Left lobe of liver (tissue), 2 donors: ENCODE measurements around the gene TUBB3. TPM values are rescaled to one million over a fixed set of nuclear protein-coding genes. Genes with fewer than 3 reads are reported as not detected.
"Not testable (repeated sequence)": the region's sequence is repeated elsewhere in the genome, so short reads cannot be mapped to it uniquely, and the experiment has no call there.

Source experiments
- ATAC-seq: fragments of 200-7000 bp; cut with Tn5 transposase; one replicate; pipeline ENCODE4 v1.9.1; 2020; ENCODE audit warnings: mild to moderate bottlenecking, moderate library complexity
- DNase-seq: peaks from one replicate; pipeline ENCODE4 v3.0.0-alpha.2; 2020; ENCODE audit warnings: low spot score
- total RNA-seq: library from RNA; stranded (reverse); gene quantifications from one replicate; pipeline ENCODE4 v1.2.1, GENCODE V29; 2021
- donor health status: DM: no; HTN: no; CAD: no; lungs with moderate emphysema.
- donor health status: DM: no; HTN: yes; CAD: no.

TUBB3 gene
- total RNA-seq, 1 donor from 2014 or later, result 0.40 TPM

GRCh38 chr16:89900885-89901284 lies 22.3 kb upstream of the TUBB3 start:
- DNase-seq (no peak), ATAC-seq (no peak)

GRCh38 chr16:89902980-89903379 lies 20.2 kb upstream of the TUBB3 start:
- ATAC-seq (peak; percentile 32), DNase-seq (no peak)

DNA sequence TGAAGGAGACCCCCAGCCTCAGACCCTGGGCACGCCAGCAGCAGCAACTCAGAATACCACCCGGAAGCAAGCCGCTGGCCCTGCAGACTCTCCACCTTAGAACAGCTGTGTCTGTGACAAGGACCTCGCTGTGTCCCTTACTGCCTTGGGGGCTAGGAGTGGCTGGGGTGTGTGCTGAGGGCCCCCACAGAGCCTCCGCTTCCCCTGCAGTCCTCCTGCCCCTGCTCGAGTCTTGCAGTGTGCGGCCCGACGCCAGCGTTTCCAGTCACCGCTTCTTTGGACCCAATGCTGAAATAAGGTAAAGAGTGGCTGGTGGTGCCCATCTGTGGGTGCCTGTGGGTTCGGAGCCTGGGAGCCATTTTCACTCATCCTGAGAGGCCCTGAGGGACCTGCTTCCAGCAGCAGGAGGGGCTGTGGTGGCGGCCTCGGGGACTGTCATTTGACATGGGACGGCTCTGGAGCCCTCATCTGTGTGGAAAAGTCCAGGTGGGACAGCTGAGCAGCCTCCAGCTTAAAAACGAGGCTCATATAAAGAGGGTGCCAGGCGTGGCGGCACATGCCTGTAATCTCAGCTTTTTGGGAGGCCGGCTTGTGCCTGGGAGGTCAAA lies 19.1 kb upstream of the TUBB3 start:
- ATAC-seq (peak; percentile 8), DNase-seq (no peak)

DNA sequence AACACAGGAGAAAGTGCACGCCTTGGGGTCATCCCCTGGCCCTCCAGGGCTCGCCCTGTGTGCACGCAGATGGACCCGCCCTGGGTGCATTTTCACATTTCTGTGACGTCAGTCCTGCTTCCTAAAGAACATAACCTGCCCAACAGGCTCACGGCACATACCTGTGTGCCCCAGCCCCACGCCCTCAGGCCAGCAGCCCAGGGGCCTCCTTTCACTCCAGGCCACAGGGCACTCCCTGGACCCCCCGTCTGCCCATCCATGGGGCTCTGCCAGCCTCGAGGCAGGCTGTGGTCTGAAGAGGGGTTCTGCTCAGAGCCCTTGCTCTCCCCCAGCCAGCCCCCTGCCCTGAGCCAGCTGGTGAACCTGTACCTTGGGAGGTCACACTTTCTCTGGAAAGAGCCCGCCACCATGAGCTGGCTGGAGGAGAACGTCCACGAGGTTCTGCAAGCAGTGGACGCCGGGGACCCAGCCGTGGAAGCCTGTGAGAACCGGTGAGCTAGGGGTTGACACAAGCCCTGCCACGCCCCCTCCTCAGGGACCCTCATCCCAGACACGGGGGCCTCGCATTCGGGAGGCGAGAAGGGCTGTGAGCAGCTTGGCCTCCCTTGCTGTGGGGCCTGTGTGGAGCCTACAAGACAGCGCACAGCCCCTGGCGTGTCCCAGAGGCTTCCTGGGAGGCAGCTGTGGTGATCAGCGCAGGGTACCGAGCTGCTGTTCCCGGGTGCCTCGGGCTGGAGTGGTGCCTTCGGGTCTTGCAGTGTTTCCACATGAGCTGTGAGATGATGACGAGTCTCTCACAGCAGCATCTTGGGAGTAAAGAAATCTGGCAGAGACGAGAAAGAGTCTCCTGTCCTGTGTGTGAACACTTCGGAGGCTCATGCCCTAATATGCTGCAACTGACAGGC lies 18.3 kb upstream of the TUBB3 start:
- ATAC-seq (peak; percentile 8), DNase-seq (no peak)

DNA sequence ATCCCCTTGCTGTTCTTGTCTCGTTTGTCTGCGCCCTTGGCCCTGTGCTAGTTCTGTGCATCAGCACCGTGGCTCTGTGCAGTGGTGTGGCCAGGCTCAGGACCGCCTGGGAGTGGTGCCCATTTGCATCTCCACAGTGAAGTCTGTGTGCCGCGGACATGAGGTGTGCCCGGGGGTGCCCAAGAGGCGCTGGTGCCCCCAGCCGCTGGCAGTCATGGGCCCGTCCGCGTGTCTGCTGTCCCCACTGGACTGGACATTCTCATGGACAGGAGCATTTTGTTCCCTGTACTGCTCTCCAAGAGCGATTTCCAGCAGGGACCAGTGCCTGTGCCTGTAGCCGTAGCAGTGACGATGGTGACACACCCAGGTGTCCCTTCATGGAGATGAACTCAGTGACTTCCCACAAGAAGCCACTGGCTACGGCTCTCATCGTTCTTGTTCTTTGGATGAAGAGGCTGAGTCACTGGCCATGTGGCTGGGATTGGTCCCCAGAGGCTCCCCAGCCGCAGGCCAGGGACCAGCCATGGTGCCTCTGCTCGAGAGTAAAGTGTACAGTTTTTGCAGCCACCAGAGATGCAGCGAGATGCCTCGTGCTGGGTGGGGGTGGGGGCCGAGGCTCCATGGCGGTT lies 17.5 kb upstream of the TUBB3 start:
- no peak for DNase-seq
- ATAC-seq, result no peak

- no peak for ATAC-seq
- no peak for DNase-seq
Observed at GRCh38 chr16:89906140-89907025, 16.8 kb upstream of the TUBB3 start.

GRCh38 chr16:89907055-89907814 lies 15.9 kb upstream of the TUBB3 start:
- DNase-seq (no peak), ATAC-seq (no peak)

GRCh38 chr16:89908236-89908635 lies 14.9 kb upstream of the TUBB3 start:
- DNase-seq (no peak), ATAC-seq (no peak)

DNA sequence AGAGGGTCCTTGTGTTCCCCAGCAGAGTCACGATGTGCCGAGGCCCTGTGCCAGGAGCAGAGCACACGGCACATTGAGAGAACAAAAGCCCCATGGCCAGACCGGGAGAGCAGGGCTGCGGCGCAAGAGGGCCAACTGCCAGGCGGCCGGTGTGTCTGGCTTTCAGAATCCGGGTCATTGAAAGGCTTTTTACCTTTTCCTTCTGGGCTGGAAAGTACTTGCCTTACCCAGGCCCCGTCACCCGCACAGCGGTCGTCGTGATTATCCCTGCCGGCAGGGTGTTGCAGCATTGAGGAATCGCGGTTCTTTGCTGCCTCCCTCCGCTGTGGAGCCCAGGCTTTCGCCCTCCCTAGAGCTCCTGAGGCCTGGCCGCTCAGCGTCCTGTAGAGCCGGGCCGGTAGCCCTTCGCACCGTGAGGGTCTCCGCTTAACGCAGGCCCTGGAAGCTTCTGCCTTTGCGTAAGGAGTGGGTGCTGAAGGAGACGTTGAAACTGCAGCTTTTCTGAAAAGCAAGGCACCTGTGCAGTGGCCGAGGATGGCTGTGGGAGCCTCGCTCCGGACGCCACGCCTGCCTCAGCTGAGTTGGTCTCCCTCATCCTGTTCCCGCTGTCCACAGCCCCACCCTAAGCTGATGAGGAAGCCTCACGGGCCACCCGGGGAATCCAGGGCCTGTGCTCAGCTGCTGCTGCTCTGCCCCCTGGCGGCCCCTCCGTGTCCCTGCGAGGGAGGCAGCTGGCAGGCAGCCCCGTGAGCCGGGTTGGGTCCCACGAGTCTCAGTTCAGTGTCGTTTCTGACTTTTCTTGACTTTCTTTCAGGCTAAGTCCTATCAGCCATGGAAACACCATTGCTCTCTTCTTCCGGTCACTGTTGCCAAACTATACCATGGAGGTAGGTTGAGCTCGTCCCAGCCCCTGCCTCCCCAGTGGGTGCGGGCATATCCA lies 13.1 kb upstream of the TUBB3 start:
- DNase-seq, result peak; percentile 69
- ATAC-seq, result peak; percentile 81

DNA sequence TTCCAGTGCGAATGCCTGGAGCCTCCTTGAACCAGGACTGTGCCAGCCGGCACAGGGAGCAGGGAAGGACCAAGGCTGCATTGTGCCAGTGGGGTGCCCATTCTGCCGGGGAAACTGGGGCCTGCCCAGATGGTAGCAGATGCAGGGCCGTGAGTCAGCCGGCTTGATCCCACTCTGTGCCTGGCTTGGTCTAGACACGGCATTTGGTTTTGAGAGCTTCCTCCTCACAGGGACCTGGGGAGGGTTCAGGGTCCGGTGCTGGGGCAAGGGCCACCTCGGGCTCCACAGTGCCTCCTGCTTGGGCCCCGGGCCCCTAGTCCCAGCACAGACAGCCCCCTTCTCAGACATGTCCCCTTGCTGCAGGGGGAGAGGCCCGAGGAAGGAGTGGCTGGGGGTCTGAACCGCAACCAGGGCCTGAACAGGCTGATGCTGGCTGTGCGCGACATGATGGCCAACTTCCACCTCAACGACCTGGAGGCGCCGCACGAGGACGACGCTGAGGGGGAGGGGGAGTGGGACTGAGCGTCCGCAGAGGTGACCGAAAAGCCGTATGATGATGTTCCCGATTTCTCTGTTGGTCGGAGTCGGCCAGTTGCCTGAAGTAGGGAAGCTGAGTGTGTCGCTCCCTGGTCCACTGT lies 12.3 kb upstream of the TUBB3 start:
- ATAC-seq (no peak), DNase-seq (no peak)

DNA sequence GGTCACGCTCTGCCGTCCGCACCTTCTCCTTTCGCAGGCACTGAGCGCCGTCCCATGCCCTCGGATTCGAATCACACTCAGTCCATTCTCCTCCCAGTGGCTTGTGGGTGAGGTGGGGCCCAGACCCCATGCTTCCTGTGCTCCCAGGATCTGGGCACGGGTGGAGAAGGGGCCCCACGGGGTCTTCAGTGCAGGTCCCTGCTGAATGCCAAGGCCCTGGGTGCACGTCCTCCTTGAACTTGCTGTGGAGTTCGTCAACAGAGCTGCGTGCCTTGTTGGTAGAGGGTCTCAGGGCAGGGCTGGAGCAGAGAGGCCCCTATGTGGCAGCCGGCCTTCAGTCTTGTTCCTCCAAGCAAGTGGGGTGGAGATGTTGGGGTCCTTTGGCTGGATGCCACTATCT lies 11.8 kb upstream of the TUBB3 start:
- DNase-seq (no peak), ATAC-seq (no peak)

DNA sequence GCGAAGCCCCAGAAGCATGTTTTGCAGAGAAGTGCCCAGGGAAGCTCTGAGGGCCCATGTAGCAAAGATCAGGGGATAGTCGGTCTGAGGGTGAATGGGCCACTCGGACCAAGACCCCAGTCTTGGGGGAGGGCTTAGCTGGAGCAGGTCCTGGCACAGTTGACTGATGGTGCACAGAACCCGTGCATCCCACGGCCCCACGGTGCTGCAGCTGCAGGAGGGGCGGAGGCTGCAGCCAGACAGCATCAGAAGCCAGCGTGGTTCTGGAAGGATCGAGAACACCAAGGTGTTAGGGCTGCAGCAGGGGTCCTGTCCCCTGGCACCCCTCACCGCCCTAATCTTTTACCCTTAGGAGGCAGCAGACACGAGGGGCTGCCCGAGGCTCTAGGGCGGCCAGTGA lies 11.0 kb upstream of the TUBB3 start:
- DNase-seq, result no peak
- ATAC-seq, result no peak

GRCh38 chr16:89912627-89913026 lies 10.5 kb upstream of the TUBB3 start:
- no peak for DNase-seq
- no peak for ATAC-seq

GRCh38 chr16:89913408-89914387 lies 9.4 kb upstream of the TUBB3 start:
- ATAC-seq (no peak), DNase-seq (no peak)

DNA sequence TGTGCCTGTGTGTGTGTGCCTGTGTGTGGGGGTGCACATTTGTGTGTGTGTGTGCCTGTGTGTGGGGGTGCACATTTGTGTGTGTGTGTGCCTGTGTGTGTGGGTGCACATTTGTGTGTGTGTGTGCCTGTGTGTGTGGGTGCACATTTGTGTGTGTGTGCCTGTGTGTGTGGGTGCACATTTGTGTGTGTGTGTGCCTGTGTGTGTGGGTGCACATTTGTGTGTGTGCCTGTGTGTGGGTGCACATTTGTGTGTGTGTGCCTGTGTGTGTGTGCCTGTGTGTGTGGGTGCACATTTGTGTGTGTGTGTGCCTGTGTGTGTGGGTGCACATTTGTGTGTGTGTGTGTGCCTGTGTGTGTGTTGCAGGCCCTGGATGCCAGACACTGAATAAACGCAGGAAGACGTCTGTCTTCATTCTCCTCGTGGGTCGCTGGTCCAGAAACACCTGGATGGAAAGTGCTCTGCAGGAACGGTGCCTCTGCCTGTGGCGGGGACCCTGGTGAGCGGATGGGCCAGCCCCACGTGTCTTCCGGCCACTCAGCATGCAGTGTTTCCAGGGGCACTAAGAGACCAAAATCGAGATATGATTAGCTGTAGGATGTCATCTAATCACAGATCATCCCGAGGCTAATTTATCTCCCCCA lies 8.4 kb upstream of the TUBB3 start:
- not testable (repeated sequence) for ATAC-seq

GRCh38 chr16:89915303-89916232 lies 7.6 kb upstream of the TUBB3 start:
- peak; percentile 26 for ATAC-seq
- no peak for DNase-seq

More for the DNA sequence above, 8.4 kb upstream of the TUBB3 start:
- not testable (repeated sequence) for DNase-seq
